K562 (cell line): ENCODE results near the gene ZNF541. TPM values are rescaled to one million over a fixed set of nuclear protein-coding genes. Genes with fewer than 3 reads are reported as not detected.
A peak's percentile ranks its signal among the peaks of the same experiment; 100 is the strongest.

Experiments
- AFF4 ChIP-seq: sonication (generic); formaldehyde crosslinking; IDR thresholded peaks from 2 replicates; pipeline ENCODE4 v1.8.0; 2023; ENCODE audit warnings: mild to moderate bottlenecking, missing genetic modification reagents
- CCNT2 ChIP-seq: IDR thresholded peaks from 2 replicates; pipeline ENCODE4 v1.6.1; 2011; ENCODE audit warnings: borderline replicate concordance, low read depth, mild to moderate bottlenecking, moderate library complexity, mixed read lengths, low read length; ENCODE audit not compliant: insufficient read length; ENCODE audit errors: extremely low read depth
- EHMT2 ChIP-seq: fragments of 450-650 bp; IDR thresholded peaks from 2 replicates; pipeline ENCODE4 v1.6.1; 2018; ENCODE audit warnings: antibody characterized with exemption
- ELF1 ChIP-seq: fragments of 200-800 bp; sonication (Bioruptor generic); IDR thresholded peaks from 2 replicates; pipeline ENCODE4 v1.6.1; 2016; ENCODE audit warnings: missing genetic modification characterization, missing compliant biosample characterization
- ERF ChIP-seq: fragments of 450-650 bp; formaldehyde crosslinking; IDR thresholded peaks from 2 replicates; pipeline ENCODE4 v1.4.0; 2020; ENCODE audit warnings: mild to moderate bottlenecking, mixed read lengths
- MAFF ChIP-seq: IDR thresholded peaks from 2 replicates; pipeline ENCODE4 v1.6.1; 2012; ENCODE audit warnings: low read length, improper control_type of control experiment
- PCBP1 ChIP-seq: fragments of 200-400 bp; formaldehyde crosslinking; IDR thresholded peaks from 2 replicates; pipeline ENCODE4 v1.6.1; 2018; ENCODE audit warnings: mild to moderate bottlenecking, low read depth, low read length; ENCODE audit not compliant: poor library complexity, severe bottlenecking
- POLR2B ChIP-seq: fragments of 450-650 bp; IDR thresholded peaks from 2 replicates; pipeline ENCODE4 v1.6.1; 2018; ENCODE audit warnings: low read depth; ENCODE audit not compliant: partially characterized antibody
- POU5F1 ChIP-seq: fragments of 150-350 bp; IDR thresholded peaks from 2 replicates; pipeline ENCODE4 v1.6.1; 2014; ENCODE audit warnings: borderline replicate concordance, low read length, low read depth, mild to moderate bottlenecking; ENCODE audit not compliant: partially characterized antibody
- RBFOX2 ChIP-seq: fragments of 200-400 bp; formaldehyde crosslinking; IDR thresholded peaks from 2 replicates; pipeline ENCODE4 v1.6.1; 2017; ENCODE audit warnings: low read depth, mild to moderate bottlenecking, low read length, moderate library complexity
- RERE ChIP-seq: sonication (generic); formaldehyde crosslinking; IDR thresholded peaks from 2 replicates; pipeline ENCODE4 v1.8.0; 2023; ENCODE audit warnings: missing genetic modification reagents, mild to moderate bottlenecking, borderline replicate concordance
- TRIM28 ChIP-seq: fragments of 450-650 bp; IDR thresholded peaks from 2 replicates; pipeline ENCODE4 v1.6.1; 2017
- ZBTB17 ChIP-seq: fragments of 450-650 bp; formaldehyde crosslinking; IDR thresholded peaks from 2 replicates; pipeline ENCODE4 v1.4.0; 2020; ENCODE audit warnings: mild to moderate bottlenecking
- ZFP36 ChIP-seq: fragments of 150-350 bp; IDR thresholded peaks from 2 replicates; pipeline ENCODE4 v1.6.1; 2018; ENCODE audit warnings: low read length, low read depth; ENCODE audit not compliant: partially characterized antibody
- ZNF143 ChIP-seq: sonication (generic); formaldehyde crosslinking; IDR thresholded peaks from 2 replicates; pipeline ENCODE4 v1.9.0; 2022; ENCODE audit warnings: mild to moderate bottlenecking, missing genetic modification reagents
- ZNF384 ChIP-seq: IDR thresholded peaks from 2 replicates; pipeline ENCODE4 v1.6.1; 2012; ENCODE audit warnings: low read depth, low read length, improper control_type of control experiment
- ZNF75A ChIP-seq: fragments of 450-650 bp; formaldehyde crosslinking; IDR thresholded peaks from 2 replicates; pipeline ENCODE4 v1.4.0; 2020; ENCODE audit warnings: mild to moderate bottlenecking
- polyA plus RNA-seq, 8 experiments: library from polyadenylated mRNA; depleted of rRNA in 4 of 8; stranded (reverse) in 5 of 8; unstranded in 3 of 8; fragments of >200 nt; fragmentation: Nextera tagmentation in 2 of 8; fragmentation: Illumina TruSeq in 1 of 8; extraction: Ambion mirVana in 2 of 8; extraction: Trizol in 1 of 8; gene quantifications; 2 replicates each; pipeline versions ENCODE4 v1.2.1 to v1.2.3, GENCODE V29; 2011 to 2014; ENCODE audit warnings: inconsistent platforms in 1 of 8, missing spikeins in 1 of 8
- total RNA-seq, 7 experiments: library from RNA; depleted of rRNA in 6 of 7; stranded (reverse); fragments of >200 nt in 6 of 7; fragmentation: Illumina TruSeq in 2 of 7; extraction: Trizol in 2 of 7; gene quantifications; 2 replicates each; pipeline versions ENCODE4 v1.2.1 to v1.2.3, GENCODE V29; 2011 to 2021; ENCODE audit warnings: low replicate concordance in 1 of 7

ZNF541 gene
- total and polyA plus RNA-seq, 9 of the 15 experiments (the other 6 are each of a cell fraction or from before 2014, with no cell fraction given), result 0.04 to 0.11 (median 0.05) TPM; not detected in 1

- TF ChIP-seq POU5F1, result no peak
- TF ChIP-seq MAFF, result no peak
- TF ChIP-seq EHMT2, result no peak
- no peak for TF ChIP-seq ZBTB17 (CRISPR knock-in tag)
- no peak for TF ChIP-seq TRIM28
- no peak for TF ChIP-seq ELF1
- no peak for TF ChIP-seq ERF (CRISPR knock-in tag)
- peak; percentile 65 for TF ChIP-seq RBFOX2
- no peak for TF ChIP-seq RERE (CRISPR knock-in tag)
- TF ChIP-seq ZNF143, result no peak
- TF ChIP-seq ZNF75A, result no peak
- TF ChIP-seq PCBP1, result peak; percentile 72
- no peak for TF ChIP-seq POLR2B
- no peak for TF ChIP-seq ZFP36
- no peak for TF ChIP-seq AFF4 (CRISPR knock-in tag)
- TF ChIP-seq CCNT2, result peak; percentile 17
- TF ChIP-seq ZNF384, result no peak
These were observed 37.3 kb upstream of the ZNF541 start (continued) for GRCh38 chr19:47609906-47610894.
